Testis (tissue), 3 donors: Measurements from ENCODE around the gene TMEM18. TPM values are rescaled to one million over a fixed set of nuclear protein-coding genes. Genes with fewer than 3 reads are reported as not detected.

Experiments used
- DNase-seq: peaks from one replicate; pipeline ENCODE4 v3.0.0-alpha.2; 2019
- H3K27ac ChIP-seq, 2 donors: fragments of 200-600 bp; sonication (generic); one replicate each; pipeline ENCODE4 v1.5.1; 2019
- H3K27me3 ChIP-seq: fragments of 200-600 bp; sonication (generic); one replicate; pipeline ENCODE4 v1.5.1; 2019
- H3K36me3 ChIP-seq: fragments of 200-600 bp; sonication (generic); one replicate; pipeline ENCODE4 v1.5.1; 2017; ENCODE audit warnings: low read depth; ENCODE audit errors: missing control alignments
- H3K4me1 ChIP-seq: fragments of 200-600 bp; sonication (generic); one replicate; pipeline ENCODE4 v1.5.1; 2019
- H3K4me3 ChIP-seq, 2 donors: fragments of 200-600 bp; sonication (generic); one replicate each; pipeline ENCODE4 v1.5.1; 2017 to 2019
- H3K9me3 ChIP-seq: fragments of 200-600 bp; sonication (generic); one replicate; pipeline ENCODE4 v1.5.1; 2017
- POLR2A ChIP-seq: fragments of 450-650 bp; IDR thresholded peaks from one replicate; pipeline ENCODE4 v1.6.1; 2017; ENCODE audit warnings: antibody characterized with exemption, mild to moderate bottlenecking, moderate library complexity
- WGBS, 2 donors: methylation state at CpG; one replicate each; pipeline ENCODE4 v1.1.5; 2018; 5-methylcytosine and 5-hydroxymethylcytosine counted together
- intact Hi-C: fragments of 100-400 bp; cut with DNase I; formaldehyde crosslinking; loops from one replicate; pipeline ENCODE4 v1.15.1; 2023; ENCODE audit warnings: low total_unique reads
- polyA plus RNA-seq: library from polyadenylated mRNA; stranded (reverse); fragments of 350-450 nt; fragmentation: Illumina TruSeq; extraction: RNeasy Lipid Tissue Mini Kit (QIAGEN cat#74804); gene quantifications from one replicate; pipeline ENCODE4 v1.2.3, GENCODE V29; 2014; ENCODE audit warnings: low read depth, low replicate concordance; ENCODE audit not compliant: insufficient read depth
- total RNA-seq, 2 donors: library from RNA; depleted of rRNA; stranded (reverse); fragments of >200 nt; gene quantifications; one replicate each; pipeline ENCODE4 v1.2.3, GENCODE V29; 2016
- TF ChIP-seq, protein P1 (sequence below), 3 experiments: fragments of 450-650 bp in 2 of 3; fragments of 200-600 bp in 1 of 3; sonication (generic) in 1 of 3; IDR thresholded peaks; one replicate each; pipeline ENCODE4 v1.5.1; 2016 to 2019; ENCODE audit warnings: antibody characterized with exemption in 3 of 3, mild to moderate bottlenecking in 2 of 3, moderate library complexity in 1 of 3

Gene TMEM18
- total and polyA plus RNA-seq, 3 donors from 2014 or later, result 18.0 to 30.5 (median 25.8) TPM

DNA sequence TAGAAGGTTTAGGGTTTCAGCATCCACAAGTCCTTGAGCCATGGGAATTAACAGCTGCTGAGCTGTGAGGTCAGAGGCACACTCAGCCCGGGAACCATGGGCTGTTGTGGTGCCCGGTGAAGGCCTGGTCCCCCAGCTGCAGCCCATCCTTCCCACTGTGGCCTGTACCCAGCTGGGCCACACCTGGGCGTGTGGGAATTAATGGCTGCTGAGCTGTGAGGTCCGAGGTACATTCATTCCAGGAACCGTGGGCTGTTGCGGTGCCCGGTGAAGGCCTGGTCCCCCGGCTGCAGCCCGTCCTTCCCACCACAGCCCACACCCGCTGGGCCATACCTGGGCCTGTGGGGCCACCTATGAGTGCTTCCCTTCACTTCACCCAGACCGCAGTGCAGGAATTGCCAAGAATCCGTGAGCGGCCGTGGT lies 25.2 kb downstream of the TMEM18 start:
- intact Hi-C loops, result no loop called here
- H3K9me3 ChIP-seq, result no peaks in the 10 kb centered on the region
- no peaks in the 10 kb centered on the region for H3K36me3 ChIP-seq
- no peak overlapping the region for H3K4me3 ChIP-seq
- H3K4me1 ChIP-seq, result peaks cover 5% of the 10 kb centered on the region
- H3K27ac ChIP-seq, result no peak overlapping the region
- TF ChIP-seq, protein P1, sequence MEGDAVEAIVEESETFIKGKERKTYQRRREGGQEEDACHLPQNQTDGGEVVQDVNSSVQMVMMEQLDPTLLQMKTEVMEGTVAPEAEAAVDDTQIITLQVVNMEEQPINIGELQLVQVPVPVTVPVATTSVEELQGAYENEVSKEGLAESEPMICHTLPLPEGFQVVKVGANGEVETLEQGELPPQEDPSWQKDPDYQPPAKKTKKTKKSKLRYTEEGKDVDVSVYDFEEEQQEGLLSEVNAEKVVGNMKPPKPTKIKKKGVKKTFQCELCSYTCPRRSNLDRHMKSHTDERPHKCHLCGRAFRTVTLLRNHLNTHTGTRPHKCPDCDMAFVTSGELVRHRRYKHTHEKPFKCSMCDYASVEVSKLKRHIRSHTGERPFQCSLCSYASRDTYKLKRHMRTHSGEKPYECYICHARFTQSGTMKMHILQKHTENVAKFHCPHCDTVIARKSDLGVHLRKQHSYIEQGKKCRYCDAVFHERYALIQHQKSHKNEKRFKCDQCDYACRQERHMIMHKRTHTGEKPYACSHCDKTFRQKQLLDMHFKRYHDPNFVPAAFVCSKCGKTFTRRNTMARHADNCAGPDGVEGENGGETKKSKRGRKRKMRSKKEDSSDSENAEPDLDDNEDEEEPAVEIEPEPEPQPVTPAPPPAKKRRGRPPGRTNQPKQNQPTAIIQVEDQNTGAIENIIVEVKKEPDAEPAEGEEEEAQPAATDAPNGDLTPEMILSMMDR (IDR thresholded peaks at IDR 0.05), result no peak
- no peak for TF ChIP-seq POLR2A
- 48 to 94% methylated on average over 2 to 14 of the region's 14 CpGs for WGBS, 2 donors
- peak; percentile 0 for DNase-seq
- no peaks in the 10 kb centered on the region for H3K27me3 ChIP-seq

DNA sequence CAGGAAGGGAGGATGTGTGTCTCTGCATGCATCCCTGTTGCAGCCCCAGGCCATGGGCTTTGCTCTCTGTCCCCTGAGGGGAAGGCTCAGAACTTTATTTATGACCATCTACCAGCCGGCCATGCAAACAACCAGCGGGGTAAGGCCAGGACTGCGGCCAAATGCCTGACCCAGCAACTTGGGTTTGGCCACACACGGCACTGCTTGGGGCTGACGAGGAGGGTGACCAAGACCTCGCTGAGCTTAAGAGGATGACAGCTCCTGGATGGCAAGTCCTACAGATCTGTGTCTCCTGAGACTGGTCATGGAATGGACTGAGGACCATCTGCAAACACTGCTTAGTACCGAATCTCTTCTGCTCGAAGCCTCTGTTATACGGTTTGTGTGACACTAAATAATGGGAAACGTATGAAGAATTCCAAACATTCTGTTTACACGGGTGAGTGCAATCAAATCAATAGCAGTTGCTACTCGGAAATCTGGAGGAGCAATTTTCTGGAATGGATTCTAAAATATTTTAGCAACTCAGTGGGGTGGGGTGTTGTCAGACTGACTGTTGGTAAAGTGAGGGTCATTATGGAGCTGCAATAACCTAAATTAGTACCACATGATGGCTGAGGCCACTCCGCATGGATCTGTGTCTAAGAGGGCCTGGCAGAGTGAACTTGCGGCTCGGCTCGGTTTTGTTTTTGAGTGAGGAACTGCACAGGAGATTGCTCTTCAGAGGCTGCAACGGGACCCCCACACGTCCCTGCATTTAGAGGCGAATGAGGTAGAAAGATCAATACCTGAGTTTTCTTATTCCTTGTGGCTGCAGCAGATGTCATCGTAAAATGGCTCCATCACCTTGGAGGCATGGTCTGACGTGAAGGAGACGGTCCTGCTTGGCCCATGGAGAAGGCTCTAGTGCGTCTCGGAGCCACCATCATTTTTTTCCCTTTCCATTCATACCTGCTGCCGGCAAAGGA lies 26.6 kb downstream of the TMEM18 start:
- no peaks in the 10 kb centered on the region for H3K36me3 ChIP-seq
- WGBS, 2 donors, result 90 to 93% methylated on average over 24 to 25 of the region's 25 CpGs
- no peak overlapping the region for H3K4me3 ChIP-seq
- no peaks in the 10 kb centered on the region for H3K9me3 ChIP-seq
- no peaks in the 10 kb centered on the region for H3K27me3 ChIP-seq
- TF ChIP-seq, protein P1 (IDR thresholded peaks at IDR 0.05), result no peak
- no peak for TF ChIP-seq POLR2A
- peaks cover 5% of the 10 kb centered on the region for H3K4me1 ChIP-seq
- intact Hi-C loops, result no loop called here
- peak; percentile 9 for DNase-seq
- H3K27ac ChIP-seq, result no peak overlapping the region

DNA sequence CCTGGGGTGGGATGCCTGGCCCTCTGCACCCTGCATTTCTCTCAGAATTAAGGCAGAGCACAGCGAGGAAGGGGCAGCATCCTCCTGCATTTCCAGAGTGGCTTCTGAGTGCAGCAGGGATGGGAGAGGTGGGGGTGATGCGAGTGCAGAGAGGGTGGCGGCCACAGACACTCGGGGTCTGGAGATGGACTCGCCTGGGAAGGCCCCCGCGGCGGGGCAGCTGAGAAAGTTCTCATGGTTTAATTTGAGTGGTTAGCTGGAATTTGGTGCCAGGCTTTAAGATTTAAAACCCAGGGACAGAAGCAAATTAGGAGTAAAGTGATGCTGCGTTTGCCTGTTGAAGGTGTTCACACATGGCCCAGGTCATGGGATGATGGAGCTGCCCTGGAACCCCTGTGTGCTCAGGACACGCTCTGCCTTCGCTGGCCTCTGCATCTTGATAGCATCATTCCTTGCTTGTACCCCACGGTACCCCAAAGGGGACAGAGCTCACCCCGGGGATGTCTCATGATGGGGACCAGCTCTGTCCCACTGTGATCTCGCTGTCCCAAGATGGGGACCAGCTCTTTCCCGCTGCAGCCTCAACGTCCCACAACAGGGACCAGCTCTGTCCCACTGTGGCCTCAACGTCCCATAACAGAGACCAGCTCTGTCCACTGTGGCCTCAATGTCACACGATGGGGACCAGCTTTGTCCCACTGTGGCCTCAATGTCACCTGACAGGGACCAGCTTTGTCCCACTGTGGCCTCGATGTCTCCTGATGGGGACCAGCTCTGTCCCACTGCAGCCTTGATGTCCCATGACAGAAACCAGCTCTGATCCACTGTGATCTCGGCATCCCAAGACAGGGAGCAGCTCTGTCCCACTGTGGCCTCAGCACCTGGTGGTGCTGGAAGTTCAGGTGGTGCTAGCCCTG lies 27.5 kb downstream of the TMEM18 start:
- DNase-seq, result peak; percentile 2
- no peaks in the 10 kb centered on the region for H3K9me3 ChIP-seq
- intact Hi-C loops, result no loop called here
- H3K4me3 ChIP-seq, result no peak overlapping the region
- no peak overlapping the region for H3K27ac ChIP-seq
- H3K36me3 ChIP-seq, result no peaks in the 10 kb centered on the region
- no peaks in the 10 kb centered on the region for H3K27me3 ChIP-seq
- no peak for TF ChIP-seq POLR2A
- H3K4me1 ChIP-seq, result peaks cover 5% of the 10 kb centered on the region
- 88% methylated on average over 18 to 20 of the region's 20 CpGs for WGBS, 2 donors

DNA sequence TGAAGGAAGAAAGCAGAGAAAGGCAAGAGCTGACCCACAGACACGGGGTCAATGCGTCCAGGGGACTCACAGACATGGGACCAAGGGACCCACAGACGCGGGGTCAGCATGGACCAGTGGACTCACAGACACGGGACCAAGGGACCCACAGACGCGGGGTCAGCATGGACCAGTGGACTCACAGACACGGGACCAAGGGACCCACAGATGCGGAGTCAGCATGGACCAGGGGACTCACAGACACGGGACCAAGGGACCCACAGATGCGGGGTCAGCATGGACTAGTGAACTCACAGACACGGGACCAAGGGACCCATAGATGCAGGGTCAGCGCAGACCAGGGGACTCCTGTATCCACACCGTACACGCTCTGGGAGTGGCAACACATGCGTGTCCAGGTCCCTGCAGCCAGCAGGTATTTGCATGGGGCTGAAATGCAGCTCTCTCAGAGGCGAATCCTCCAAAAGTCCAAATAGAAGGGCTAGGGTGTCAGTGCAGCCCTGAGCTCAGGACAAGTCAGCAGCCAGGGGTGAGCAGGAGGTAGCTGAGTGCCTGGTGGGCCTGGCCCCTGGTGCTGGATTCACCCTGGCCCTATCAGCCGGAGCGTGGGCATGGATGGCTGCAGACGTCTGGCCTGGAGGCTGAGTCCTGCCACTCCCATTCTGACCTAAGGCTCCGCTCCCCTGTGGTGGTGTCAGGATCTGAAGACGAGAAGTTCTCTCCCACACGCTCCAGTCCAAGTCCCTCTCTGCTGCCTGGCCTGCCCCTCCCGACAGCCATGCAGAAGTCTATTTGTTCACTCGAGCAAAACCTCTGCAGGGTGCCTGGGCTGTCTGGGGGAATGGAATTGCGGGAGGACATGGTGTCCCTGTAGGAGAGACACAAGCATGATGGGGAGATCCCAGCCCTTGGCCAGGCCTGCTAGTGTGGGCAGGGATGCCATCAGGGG lies 28.5 kb downstream of the TMEM18 start:
- H3K4me3 ChIP-seq, result no peak overlapping the region
- peaks cover 5% of the 10 kb centered on the region for H3K4me1 ChIP-seq
- H3K9me3 ChIP-seq, result no peaks in the 10 kb centered on the region
- peak; percentile 26 for DNase-seq
- no peaks in the 10 kb centered on the region for H3K27me3 ChIP-seq
- no peaks in the 10 kb centered on the region for H3K36me3 ChIP-seq
- no peak overlapping the region for H3K27ac ChIP-seq
- TF ChIP-seq, protein P1 (IDR thresholded peaks at IDR 0.05), result no peak
- no peak for TF ChIP-seq POLR2A
- intact Hi-C loops, result no loop called here
- WGBS, 2 donors, result 76 to 87% methylated on average over 21 to 26 of the region's 26 CpGs
